MCF 10A (cell line): Measurements from ENCODE around the gene CDADC1. TPM values are rescaled to one million over a fixed set of nuclear protein-coding genes. Genes with fewer than 3 reads are reported as not detected.

Experiments used
- BruUV-seq: library from RNA; stranded (reverse); fragments of 400-500 nt; replicated peaks from 2 replicates; lab custom pipeline; 2021; lab: Mats Ljungman, UMichigan
- CTCF ChIA-PET: fragments of 300-600 bp; sonication (Branson Sonifier 250); formaldehyde crosslinking; extraction: SDS; loops from one replicate; lab custom pipeline; 2021; ENCODE audit warnings: antibody characterized with exemption, inconsistent platforms; lab: Yijun Ruan, JAX
- POLR2A ChIA-PET: fragments of 300-600, 350-650 bp; sonication (Branson Sonifier 250); formaldehyde crosslinking; extraction: SDS; loops from one replicate; lab custom pipeline; 2020; ENCODE audit warnings: antibody characterized with exemption, inconsistent platforms; lab: Yijun Ruan, JAX
- DNase-seq: peaks from one replicate; pipeline ENCODE4 v3.0.0-alpha.2; 2018; ENCODE audit not compliant: unreplicated experiment
- H3K27ac Mint-ChIP-seq: one replicate; pipeline ENCODE4 v1.8.0; 2022; ENCODE audit warnings: mild to moderate bottlenecking, low read depth, mixed read lengths; ENCODE audit not compliant: unreplicated experiment
- H3K27me3 Mint-ChIP-seq: one replicate; pipeline ENCODE4 v1.8.0; 2022; ENCODE audit warnings: mixed read lengths; ENCODE audit not compliant: insufficient read depth, unreplicated experiment
- H3K36me3 Mint-ChIP-seq: one replicate; pipeline ENCODE4 v1.8.0; 2022; ENCODE audit warnings: mild to moderate bottlenecking, moderate library complexity, mixed read lengths; ENCODE audit not compliant: insufficient read depth, unreplicated experiment
- H3K4me1 Mint-ChIP-seq: one replicate; pipeline ENCODE4 v1.8.0; 2022; ENCODE audit warnings: mixed read lengths; ENCODE audit not compliant: insufficient read depth, unreplicated experiment
- H3K4me3 Mint-ChIP-seq: one replicate; pipeline ENCODE4 v1.8.0; 2022; ENCODE audit warnings: mild to moderate bottlenecking, moderate library complexity, mixed read lengths; ENCODE audit not compliant: unreplicated experiment
- H3K9me3 Mint-ChIP-seq: one replicate; pipeline ENCODE4 v1.8.0; 2022; ENCODE audit warnings: mixed read lengths; ENCODE audit not compliant: unreplicated experiment
- intact Hi-C: fragments of 100-400 bp; cut with micrococcal nuclease; formaldehyde crosslinking; loops from 2 replicates; pipeline ENCODE4 v1.14.1; 2022
- total RNA-seq: library from RNA; stranded (reverse); gene quantifications from 2 replicates; pipeline ENCODE4 v1.2.3, GENCODE V29; 2022
- TF ChIP-seq, protein P1 (sequence below): fragments of 200-600 bp; IDR thresholded peaks from one replicate; pipeline ENCODE4 v1.8.0; 2022; ENCODE audit warnings: antibody characterized with exemption, mild to moderate bottlenecking; ENCODE audit not compliant: unreplicated experiment

The CDADC1 gene
- total RNA-seq, 1 experiment from 2014 or later, result 9.4 TPM

DNA sequence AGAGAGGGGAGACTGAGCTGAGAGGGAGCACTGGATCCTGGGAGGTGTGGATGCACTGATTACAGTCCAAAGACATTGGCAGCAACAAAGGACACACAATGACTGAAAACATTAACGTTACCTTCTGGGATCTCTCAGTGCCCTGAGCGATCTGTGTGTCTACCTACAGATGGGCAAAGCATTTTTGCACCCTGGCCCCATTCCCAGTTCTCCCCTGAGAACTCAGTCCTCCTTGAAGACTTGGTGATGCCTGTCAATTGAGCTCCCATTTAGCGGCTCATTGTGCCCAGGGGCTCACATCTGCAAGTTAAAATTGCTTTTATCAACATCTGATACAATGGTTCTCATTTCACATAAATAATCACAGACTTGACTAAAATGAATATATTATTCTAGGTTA, 62.5 kb downstream of the CDADC1 start:
- no peak overlapping the region for H3K27ac Mint-ChIP-seq
- peaks cover 11% of the 10 kb centered on the region for H3K4me1 Mint-ChIP-seq
- ChIA-PET CTCF (interaction anchor here (0.7 to 1.8 kb wide), 3 partner anchors 10 to 95 kb away, joined by 3 to 6 read pairs (median 4); no protein-coding TSS in a partner anchor), POLR2A (no interaction called here)
- BruUV-seq, result no TSS peak
- no peaks in the 10 kb centered on the region for H3K9me3 Mint-ChIP-seq
- TF ChIP-seq, protein P1, sequence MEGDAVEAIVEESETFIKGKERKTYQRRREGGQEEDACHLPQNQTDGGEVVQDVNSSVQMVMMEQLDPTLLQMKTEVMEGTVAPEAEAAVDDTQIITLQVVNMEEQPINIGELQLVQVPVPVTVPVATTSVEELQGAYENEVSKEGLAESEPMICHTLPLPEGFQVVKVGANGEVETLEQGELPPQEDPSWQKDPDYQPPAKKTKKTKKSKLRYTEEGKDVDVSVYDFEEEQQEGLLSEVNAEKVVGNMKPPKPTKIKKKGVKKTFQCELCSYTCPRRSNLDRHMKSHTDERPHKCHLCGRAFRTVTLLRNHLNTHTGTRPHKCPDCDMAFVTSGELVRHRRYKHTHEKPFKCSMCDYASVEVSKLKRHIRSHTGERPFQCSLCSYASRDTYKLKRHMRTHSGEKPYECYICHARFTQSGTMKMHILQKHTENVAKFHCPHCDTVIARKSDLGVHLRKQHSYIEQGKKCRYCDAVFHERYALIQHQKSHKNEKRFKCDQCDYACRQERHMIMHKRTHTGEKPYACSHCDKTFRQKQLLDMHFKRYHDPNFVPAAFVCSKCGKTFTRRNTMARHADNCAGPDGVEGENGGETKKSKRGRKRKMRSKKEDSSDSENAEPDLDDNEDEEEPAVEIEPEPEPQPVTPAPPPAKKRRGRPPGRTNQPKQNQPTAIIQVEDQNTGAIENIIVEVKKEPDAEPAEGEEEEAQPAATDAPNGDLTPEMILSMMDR, result no peak
- H3K27me3 Mint-ChIP-seq, result no peaks in the 10 kb centered on the region
- no peak overlapping the region for H3K4me3 Mint-ChIP-seq
- no peak for DNase-seq
- H3K36me3 Mint-ChIP-seq, result no peaks in the 10 kb centered on the region
- intact Hi-C loops, result no loop called here

GRCh38 chr13:49311816-49312215, 64.1 kb downstream of the CDADC1 start:
- ChIA-PET CTCF (interaction anchor here (0.6 to 1.8 kb wide), 7 partner anchors 11 to 133 kb away, joined by 3 to 6 read pairs (median 4); partner anchors contain the start of genes CAB39L and SETDB2), POLR2A (no interaction called here)
- H3K9me3 Mint-ChIP-seq, result no peaks in the 10 kb centered on the region
- intact Hi-C loops, result no loop called here
- H3K27ac Mint-ChIP-seq, result no peak overlapping the region
- TF ChIP-seq, protein P1, result no peak
- no peaks in the 10 kb centered on the region for H3K27me3 Mint-ChIP-seq
- peaks cover 11% of the 10 kb centered on the region for H3K4me1 Mint-ChIP-seq
- BruUV-seq, result no TSS peak
- no peak for DNase-seq
- no peaks in the 10 kb centered on the region for H3K36me3 Mint-ChIP-seq
- H3K4me3 Mint-ChIP-seq, result no peak overlapping the region

GRCh38 chr13:49314344-49314882, 66.7 kb downstream of the CDADC1 start:
- Mint-ChIP-seq H3K27me3 (no peaks in the 10 kb centered on the region), H3K36me3 (no peaks in the 10 kb centered on the region), H3K27ac (peak overlapping the region; percentile 95), H3K9me3 (no peaks in the 10 kb centered on the region), H3K4me3 (peak overlapping the region; percentile 6), H3K4me1 (peaks cover 11% of the 10 kb centered on the region)
- ChIA-PET POLR2A (interaction anchor here (0.6 to 1.1 kb wide), 6 partner anchors 47 to 535 kb away, joined by 3 to 6 read pairs (median 4); partner anchors contain the start of genes CAB39L and SETDB2), CTCF (interaction anchor here (0.6 to 1.9 kb wide), 8 partner anchors 8 to 292 kb away, joined by 3 to 8 read pairs (median 3); no protein-coding TSS in a partner anchor)
- DNase-seq, result no peak
- TF ChIP-seq, protein P1, result no peak
- no TSS peak for BruUV-seq
- intact Hi-C loops, result no loop called here

GRCh38 chr13:49315036-49315565, 67.4 kb downstream of the CDADC1 start:
- TF ChIP-seq, protein P1, result no peak
- Mint-ChIP-seq H3K36me3 (no peaks in the 10 kb centered on the region), H3K4me3 (no peak overlapping the region), H3K27me3 (no peaks in the 10 kb centered on the region), H3K27ac (no peak overlapping the region), H3K9me3 (no peaks in the 10 kb centered on the region), H3K4me1 (peaks cover 11% of the 10 kb centered on the region)
- POLR2A ChIA-PET, result interaction anchor here (0.6 kb wide), 1 partner anchor 53 kb away, joined by 3 read pairs; no protein-coding TSS in a partner anchor
- CTCF ChIA-PET, result interaction anchor here (0.6 to 1.5 kb wide), 5 partner anchors 8 to 292 kb away, joined by 3 to 5 read pairs (median 3); no protein-coding TSS in a partner anchor
- DNase-seq, result no peak
- intact Hi-C loops, result no loop called here
- BruUV-seq, result no TSS peak
